ENCODE measurements around the gene AFF4. TPM values are rescaled to one million over a fixed set of nuclear protein-coding genes. Genes with fewer than 3 reads are reported as not detected.

AFF4 gene
- total RNA-seq, 1 experiment from 2014 or later = 85.3 TPM

DNA sequence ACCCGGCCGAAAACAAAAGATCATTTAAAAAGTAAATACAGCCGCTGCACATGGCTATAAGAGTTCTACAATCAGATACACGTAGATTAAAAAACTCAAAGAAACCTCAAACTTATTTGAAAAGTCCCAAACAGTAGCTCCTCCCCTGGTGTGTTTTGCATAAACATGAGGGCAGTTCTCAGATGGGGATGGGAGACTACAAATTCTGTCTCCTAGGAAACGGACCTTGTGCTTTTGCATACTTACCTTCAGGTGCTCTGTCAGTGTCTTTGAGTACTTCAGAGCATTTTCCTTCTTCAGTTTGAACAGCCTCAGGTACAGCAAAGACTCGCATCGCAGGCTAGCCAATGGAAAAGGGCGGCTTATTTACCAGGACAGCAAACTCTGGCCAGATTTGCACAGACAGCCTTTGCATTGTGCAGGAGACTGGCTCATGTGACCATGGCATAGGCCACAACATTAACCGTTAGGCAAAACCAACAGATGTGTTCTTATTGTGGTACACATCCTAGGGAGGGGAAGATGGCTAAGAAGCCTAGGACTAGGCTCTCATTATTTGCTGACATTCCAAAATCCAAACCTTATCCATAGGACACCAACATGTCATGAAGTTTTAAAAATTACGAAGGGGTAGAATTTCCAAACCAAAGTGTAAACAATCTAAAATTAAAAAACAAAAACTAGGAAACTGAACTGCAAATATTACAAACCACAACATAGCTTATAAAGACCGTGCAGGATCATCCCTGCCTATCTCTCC lies 77.2 kb downstream of the AFF4 start:
- intact Hi-C loops (cut with micrococcal nuclease; ENCODE audit: unreplicated experiment) = no loop called here
- no peaks in the 10 kb centered on the region for H3K9me3 ChIP-seq (ENCODE audit: low read depth, low read length, poor library complexity, severe bottlenecking)
- CTCF ChIA-PET = no interaction called here
- POLR2A ChIA-PET (ENCODE audit: low non-redundant PET) = no interaction called here
- no peak overlapping the region for H3K27ac ChIP-seq (ENCODE audit: low read depth, low read length, poor library complexity, severe bottlenecking)
- no peak overlapping the region for H3K4me3 ChIP-seq (ENCODE audit: low read depth, low read length, poor library complexity, severe bottlenecking)
- DNase-seq (ENCODE audit: low spot score) = no peak
- no peaks in the 10 kb centered on the region for H3K4me1 ChIP-seq (ENCODE audit: insufficient read depth, low read length, poor library complexity, severe bottlenecking)
- peaks cover 47% of the 10 kb centered on the region for H3K36me3 ChIP-seq (ENCODE audit: insufficient read depth, low read length, poor library complexity, severe bottlenecking)
- no peaks in the 10 kb centered on the region for H3K27me3 ChIP-seq (replicated peaks; ENCODE audit: insufficient read depth, low read depth, low read length, poor library complexity)
- TF ChIP-seq, protein P1, sequence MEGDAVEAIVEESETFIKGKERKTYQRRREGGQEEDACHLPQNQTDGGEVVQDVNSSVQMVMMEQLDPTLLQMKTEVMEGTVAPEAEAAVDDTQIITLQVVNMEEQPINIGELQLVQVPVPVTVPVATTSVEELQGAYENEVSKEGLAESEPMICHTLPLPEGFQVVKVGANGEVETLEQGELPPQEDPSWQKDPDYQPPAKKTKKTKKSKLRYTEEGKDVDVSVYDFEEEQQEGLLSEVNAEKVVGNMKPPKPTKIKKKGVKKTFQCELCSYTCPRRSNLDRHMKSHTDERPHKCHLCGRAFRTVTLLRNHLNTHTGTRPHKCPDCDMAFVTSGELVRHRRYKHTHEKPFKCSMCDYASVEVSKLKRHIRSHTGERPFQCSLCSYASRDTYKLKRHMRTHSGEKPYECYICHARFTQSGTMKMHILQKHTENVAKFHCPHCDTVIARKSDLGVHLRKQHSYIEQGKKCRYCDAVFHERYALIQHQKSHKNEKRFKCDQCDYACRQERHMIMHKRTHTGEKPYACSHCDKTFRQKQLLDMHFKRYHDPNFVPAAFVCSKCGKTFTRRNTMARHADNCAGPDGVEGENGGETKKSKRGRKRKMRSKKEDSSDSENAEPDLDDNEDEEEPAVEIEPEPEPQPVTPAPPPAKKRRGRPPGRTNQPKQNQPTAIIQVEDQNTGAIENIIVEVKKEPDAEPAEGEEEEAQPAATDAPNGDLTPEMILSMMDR (conservative IDR thresholded peaks at IDR 0.05; ENCODE audit: low read depth, low read length) = no peak
- TF ChIP-seq EZH2 (IDR thresholded peaks at IDR 0.05; ENCODE audit: borderline replicate concordance, low read depth, low read length, poor library complexity, severe bottlenecking) = no peak
- no TSS peak for BruUV-seq (replicated peaks)

DNA sequence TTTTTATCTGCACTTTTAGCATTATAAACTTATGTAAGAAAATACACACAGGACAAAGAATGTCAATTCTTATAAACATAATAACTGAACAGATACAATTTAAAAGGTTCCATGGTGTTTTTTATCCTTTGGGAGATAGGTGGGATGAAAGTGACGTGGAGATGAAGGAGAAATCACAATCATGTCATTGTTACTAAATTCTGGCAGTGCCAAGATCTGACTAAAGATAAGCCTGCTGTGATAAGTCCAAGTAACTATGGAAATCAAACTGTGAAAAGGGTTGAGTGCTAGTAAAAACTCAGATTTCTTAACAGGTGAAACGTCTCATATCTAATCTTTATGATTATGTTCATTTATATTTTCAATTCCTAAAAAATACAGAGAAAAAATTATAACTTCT lies 78.9 kb downstream of the AFF4 start:
- H3K36me3 ChIP-seq (ENCODE audit: insufficient read depth, low read length, poor library complexity, severe bottlenecking) = peaks cover 61% of the 10 kb centered on the region
- POLR2A ChIA-PET (ENCODE audit: low non-redundant PET) = no interaction called here
- H3K9me3 ChIP-seq (ENCODE audit: low read depth, low read length, poor library complexity, severe bottlenecking) = no peaks in the 10 kb centered on the region
- H3K4me1 ChIP-seq (ENCODE audit: insufficient read depth, low read length, poor library complexity, severe bottlenecking) = no peaks in the 10 kb centered on the region
- intact Hi-C loops (cut with micrococcal nuclease; ENCODE audit: unreplicated experiment) = loop anchor here (5.0 kb wide), 1 partner anchor 497 kb away; no protein-coding TSS in a partner anchor
- no peak overlapping the region for H3K4me3 ChIP-seq (ENCODE audit: low read depth, low read length, poor library complexity, severe bottlenecking)
- H3K27me3 ChIP-seq (replicated peaks; ENCODE audit: insufficient read depth, low read depth, low read length, poor library complexity) = no peaks in the 10 kb centered on the region
- H3K27ac ChIP-seq (ENCODE audit: low read depth, low read length, poor library complexity, severe bottlenecking) = no peak overlapping the region
- BruUV-seq (replicated peaks) = no TSS peak
- TF ChIP-seq EZH2 (IDR thresholded peaks at IDR 0.05; ENCODE audit: borderline replicate concordance, low read depth, low read length, poor library complexity, severe bottlenecking) = no peak
- TF ChIP-seq, protein P1 (conservative IDR thresholded peaks at IDR 0.05; ENCODE audit: low read depth, low read length) = no peak
- no peak for DNase-seq (ENCODE audit: low spot score)
- CTCF ChIA-PET = no interaction called here

DNA sequence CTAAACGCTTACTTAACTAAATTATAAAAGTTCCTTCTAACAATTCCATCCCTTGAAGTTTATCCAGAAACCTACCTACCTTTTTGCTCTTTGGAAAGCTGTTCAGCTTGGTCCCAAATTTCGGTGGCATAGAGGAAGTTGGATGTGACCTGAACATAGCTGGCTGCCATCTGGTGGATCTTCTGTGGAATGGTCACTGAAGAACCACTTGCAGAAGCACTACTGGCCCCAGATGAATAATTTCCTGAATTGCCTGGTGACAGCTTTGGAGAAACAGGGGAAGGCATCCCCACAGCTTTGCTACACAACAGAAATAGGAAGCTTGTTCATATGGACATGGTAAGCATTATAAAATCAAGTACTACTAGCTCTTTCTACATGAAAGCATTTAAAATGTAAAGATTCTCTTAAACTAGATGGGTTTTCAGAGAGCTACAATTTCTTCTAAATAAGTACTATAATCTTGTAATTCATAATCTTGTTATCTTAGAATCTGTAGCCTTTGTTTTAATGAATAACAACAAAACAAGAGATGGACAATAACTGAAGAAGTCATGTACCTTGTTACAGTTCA lies 80.1 kb downstream of the AFF4 start:
- ChIA-PET CTCF (interaction anchor here (0.8 to 1.3 kb wide), 2 partner anchors 128 to 147 kb away, joined by 3 to 5 read pairs; no protein-coding TSS in a partner anchor), POLR2A (ENCODE audit: low non-redundant PET) (no interaction called here)
- H3K36me3 ChIP-seq (ENCODE audit: insufficient read depth, low read length, poor library complexity, severe bottlenecking) = peaks cover 60% of the 10 kb centered on the region
- intact Hi-C loops (cut with micrococcal nuclease; ENCODE audit: unreplicated experiment) = loop anchor here (2.0 to 5.0 kb wide), 2 partner anchors 53 to 496 kb away; partner anchors contain the start of gene SHROOM1
- no peak overlapping the region for H3K4me3 ChIP-seq (ENCODE audit: low read depth, low read length, poor library complexity, severe bottlenecking)
- no TSS peak for BruUV-seq (replicated peaks)
- no peaks in the 10 kb centered on the region for H3K9me3 ChIP-seq (ENCODE audit: low read depth, low read length, poor library complexity, severe bottlenecking)
- H3K27me3 ChIP-seq (replicated peaks; ENCODE audit: insufficient read depth, low read depth, low read length, poor library complexity) = no peaks in the 10 kb centered on the region
- TF ChIP-seq, protein P1 (conservative IDR thresholded peaks at IDR 0.05; ENCODE audit: low read depth, low read length) = peak; percentile 72
- no peak for TF ChIP-seq EZH2 (IDR thresholded peaks at IDR 0.05; ENCODE audit: borderline replicate concordance, low read depth, low read length, poor library complexity, severe bottlenecking)
- DNase-seq (ENCODE audit: low spot score) = peak; percentile 72
- H3K4me1 ChIP-seq (ENCODE audit: insufficient read depth, low read length, poor library complexity, severe bottlenecking) = no peaks in the 10 kb centered on the region
- no peak overlapping the region for H3K27ac ChIP-seq (ENCODE audit: low read depth, low read length, poor library complexity, severe bottlenecking)

Measured in A673 (cell line).